ENCODE data around the gene DHX38.
"Not testable (repeated sequence)": the region's sequence is repeated elsewhere in the genome, so short reads cannot be mapped to it uniquely, and the experiment has no call there.

The DHX38 gene

DNA sequence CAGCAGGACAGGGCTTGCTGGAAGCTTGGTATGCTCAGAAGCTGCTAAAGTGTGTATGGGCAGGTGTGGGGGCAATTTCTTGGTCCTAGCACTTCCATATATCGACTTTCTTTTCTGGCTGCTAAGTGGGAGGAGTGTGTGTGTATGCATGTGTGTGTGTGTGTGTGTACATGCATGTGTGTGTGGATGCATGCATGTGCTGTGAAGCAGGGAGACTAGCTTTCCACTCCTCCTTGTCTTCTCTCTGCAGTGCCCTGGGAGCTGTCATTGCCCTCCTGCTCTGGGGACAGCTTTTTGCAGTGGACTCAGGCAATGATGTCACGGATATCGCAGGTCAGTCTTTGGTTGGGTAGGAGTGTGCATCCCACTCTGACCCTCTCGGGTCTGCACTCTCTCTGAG is 37.7 kb upstream of the DHX38 start:
- no peak for TF ChIP-seq CTCF (IDR thresholded peaks at IDR 0.05; ENCODE audit: low read depth, low read length)
- no peak overlapping the region for H3K4me3 ChIP-seq (ENCODE audit: low read depth, low read length)

- not testable (repeated sequence) for H3K4me3 ChIP-seq (ENCODE audit: low read depth, low read length)
Measured at GRCh38 chr16:72057313-72057712, 36.3 kb upstream of the DHX38 start.

- not testable (repeated sequence) for H3K4me3 ChIP-seq (ENCODE audit: low read depth, low read length)
Measured at GRCh38 chr16:72059060-72059459, 34.6 kb upstream of the DHX38 start.

GRCh38 chr16:72060405-72060804 is 33.2 kb upstream of the DHX38 start:
- TF ChIP-seq CTCF (IDR thresholded peaks at IDR 0.05; ENCODE audit: low read depth, low read length): no peak
- no peak overlapping the region for H3K4me3 ChIP-seq (ENCODE audit: low read depth, low read length)

GRCh38 chr16:72061564-72061963 is 32.1 kb upstream of the DHX38 start:
- TF ChIP-seq CTCF (IDR thresholded peaks at IDR 0.05; ENCODE audit: low read depth, low read length): no peak
- H3K4me3 ChIP-seq (ENCODE audit: low read depth, low read length): no peak overlapping the region

DNA sequence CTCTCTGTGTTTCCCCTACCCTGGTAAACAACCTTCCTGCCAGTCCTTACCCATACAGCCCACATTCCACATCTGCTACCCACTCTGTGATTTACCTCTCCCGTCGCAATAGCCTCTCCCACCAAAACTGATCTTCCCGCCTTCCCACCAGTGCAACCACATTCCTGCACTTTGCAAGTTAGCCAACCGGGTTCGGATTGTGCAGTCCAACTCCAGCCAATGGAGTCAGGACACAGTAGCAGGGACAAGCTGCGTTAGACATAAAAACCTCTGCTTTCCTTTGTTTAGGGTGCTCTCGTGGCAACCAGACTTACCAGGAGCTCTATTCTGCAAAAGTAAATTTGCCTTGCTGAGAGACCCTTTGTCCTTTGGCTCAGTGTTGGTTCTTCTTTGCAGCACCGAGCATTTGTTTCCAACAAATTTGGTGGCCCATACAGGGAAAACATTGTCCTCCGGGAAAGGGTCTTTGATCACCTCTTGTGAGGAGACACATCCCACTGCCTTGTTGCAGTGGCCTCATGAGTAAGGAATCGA is 29.2 kb upstream of the DHX38 start:
- no peak overlapping the region for H3K4me3 ChIP-seq (ENCODE audit: low read depth, low read length)
- TF ChIP-seq CTCF (IDR thresholded peaks at IDR 0.05; ENCODE audit: low read depth, low read length): no peak

DNA sequence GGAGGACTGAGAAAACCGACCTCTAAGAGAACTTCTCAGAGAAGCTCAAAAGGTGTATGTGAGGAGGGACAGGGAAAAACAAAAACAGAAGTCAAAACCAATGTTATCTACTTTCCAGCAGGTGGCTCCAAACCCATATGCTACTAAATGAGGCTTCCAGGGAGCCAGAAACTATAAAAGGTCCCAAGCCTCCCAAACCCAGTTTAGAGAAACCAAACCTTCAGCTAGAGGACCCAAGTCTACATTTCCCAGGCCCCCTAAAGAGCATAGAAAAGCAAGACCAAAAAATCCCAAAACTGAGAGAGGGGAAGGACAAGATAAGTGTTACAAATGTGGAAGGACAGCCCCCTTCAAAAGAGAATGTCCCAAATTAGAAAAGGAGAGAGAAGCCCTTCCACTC is 26.9 kb upstream of the DHX38 start:
- H3K4me3 ChIP-seq (ENCODE audit: low read depth, low read length): no peak overlapping the region
- TF ChIP-seq CTCF (IDR thresholded peaks at IDR 0.05; ENCODE audit: low read depth, low read length): peak; percentile 27; the same call in 1 of the 2 replicates

- H3K4me3 ChIP-seq (ENCODE audit: low read depth, low read length): no peak overlapping the region
- no peak for TF ChIP-seq CTCF (IDR thresholded peaks at IDR 0.05; ENCODE audit: low read depth, low read length)
Measured at GRCh38 chr16:72068930-72069329, 24.7 kb upstream of the DHX38 start.

Data from WI38 (cell line).